DMS79 (cell line): Measurements from ENCODE around the gene TMBIM6.

ENCODE experiments used
- DNase-seq: peaks from one replicate; lab custom pipeline; 2025; lab: John Stamatoyannopoulos, UW

The TMBIM6 gene

GRCh38 chr12:49796606-49797448 is 55.5 kb downstream of the TMBIM6 start:
- no peak for DNase-seq

GRCh38 chr12:49797449-49797776 is 56.1 kb downstream of the TMBIM6 start:
- DNase-seq, result no peak

GRCh38 chr12:49798248-49798647 is 56.9 kb downstream of the TMBIM6 start:
- DNase-seq, result no peak

GRCh38 chr12:49798934-49799333 is 57.6 kb downstream of the TMBIM6 start:
- DNase-seq, result no peak

- no peak for DNase-seq
These were observed 59.2 kb downstream of the TMBIM6 start for GRCh38 chr12:49800421-49801140.

GRCh38 chr12:49801141-49802063 is 60.0 kb downstream of the TMBIM6 start:
- DNase-seq, result no peak

GRCh38 chr12:49803693-49804450 is 62.5 kb downstream of the TMBIM6 start:
- no peak for DNase-seq

- no peak for DNase-seq
These were observed 63.5 kb downstream of the TMBIM6 start for GRCh38 chr12:49804821-49805220.

GRCh38 chr12:49805409-49805808 is 64.1 kb downstream of the TMBIM6 start:
- no peak for DNase-seq

- DNase-seq, result no peak
These were observed 65.0 kb downstream of the TMBIM6 start for GRCh38 chr12:49806321-49806813.

- no peak for DNase-seq
These were observed 65.5 kb downstream of the TMBIM6 start for GRCh38 chr12:49806877-49807276.

GRCh38 chr12:49807991-49808580 is 66.7 kb downstream of the TMBIM6 start:
- DNase-seq, result no peak

- DNase-seq, result no peak
These were observed 67.5 kb downstream of the TMBIM6 start for GRCh38 chr12:49808686-49809380.

GRCh38 chr12:49809381-49809905 is 68.1 kb downstream of the TMBIM6 start:
- DNase-seq, result no peak

- DNase-seq, result no peak
These were observed 68.6 kb downstream of the TMBIM6 start for GRCh38 chr12:49809906-49810389.

- DNase-seq, result no peak
These were observed 69.8 kb downstream of the TMBIM6 start for GRCh38 chr12:49811136-49811535.

- no peak for DNase-seq
These were observed 70.6 kb downstream of the TMBIM6 start for GRCh38 chr12:49811961-49812401.

GRCh38 chr12:49813131-49813530 is 71.8 kb downstream of the TMBIM6 start:
- no peak for DNase-seq
